ENCODE results near the gene COL9A1.
"Not testable (repeated sequence)": the region's sequence is repeated elsewhere in the genome, so short reads cannot be mapped to it uniquely, and the experiment has no call there.

Gene COL9A1

DNA sequence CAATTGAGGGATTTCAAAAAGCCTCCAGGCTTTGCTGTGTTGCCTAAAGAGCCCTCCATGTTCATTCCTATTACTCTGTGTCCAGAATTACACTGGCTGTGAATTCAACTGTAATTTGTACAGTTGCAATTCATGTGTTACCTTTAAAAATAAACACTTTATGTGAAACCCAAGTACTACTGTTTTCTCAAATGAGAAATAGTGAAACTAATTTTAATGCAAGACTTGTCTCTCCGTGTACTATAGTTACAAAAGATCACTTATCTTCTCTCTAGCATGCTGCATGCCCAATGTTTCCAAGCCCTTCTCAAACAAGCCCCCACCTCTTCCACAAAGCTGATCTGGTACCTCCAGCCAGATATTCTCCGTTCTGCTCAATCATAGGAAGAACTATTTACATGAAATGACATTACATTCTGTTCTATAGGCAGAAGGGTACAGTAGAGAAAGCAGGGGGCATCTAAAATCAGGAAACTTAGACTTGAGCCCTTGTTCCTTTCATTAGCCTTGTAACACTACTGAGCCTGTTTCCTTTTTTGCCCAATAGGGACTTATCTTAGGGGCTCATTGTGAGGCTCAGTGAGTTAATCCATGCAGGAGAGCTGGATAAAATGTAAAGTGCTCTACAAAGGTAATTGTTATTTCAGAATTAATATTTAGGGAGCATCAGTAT, 12.3 kb upstream of the COL9A1 start:
- peaks cover 0 to 2% of the 10 kb centered on the region in 2 donors for H3K4me1 ChIP-seq (ENCODE audit: control insufficient read depth in 1 of 2, insufficient read depth in 2 of 2, low read length in 2 of 2)
- H3K27ac ChIP-seq (ENCODE audit: low read length) = no peak overlapping the region
- H3K36me3 ChIP-seq (ENCODE audit: control insufficient read depth in 1 of 2, insufficient read depth in 2 of 2, low read length in 2 of 2) = no peaks in the 10 kb centered on the region
- no peaks in the 10 kb centered on the region for H3K9me3 ChIP-seq (ENCODE audit: control insufficient read depth in 1 of 2, low read length in 2 of 2)
- H3K27me3 ChIP-seq (ENCODE audit: low read depth, low read length) = no peaks in the 10 kb centered on the region
- H3K4me3 ChIP-seq (ENCODE audit: low read depth in 1 of 2, low read length in 2 of 2) = no peak overlapping the region

DNA sequence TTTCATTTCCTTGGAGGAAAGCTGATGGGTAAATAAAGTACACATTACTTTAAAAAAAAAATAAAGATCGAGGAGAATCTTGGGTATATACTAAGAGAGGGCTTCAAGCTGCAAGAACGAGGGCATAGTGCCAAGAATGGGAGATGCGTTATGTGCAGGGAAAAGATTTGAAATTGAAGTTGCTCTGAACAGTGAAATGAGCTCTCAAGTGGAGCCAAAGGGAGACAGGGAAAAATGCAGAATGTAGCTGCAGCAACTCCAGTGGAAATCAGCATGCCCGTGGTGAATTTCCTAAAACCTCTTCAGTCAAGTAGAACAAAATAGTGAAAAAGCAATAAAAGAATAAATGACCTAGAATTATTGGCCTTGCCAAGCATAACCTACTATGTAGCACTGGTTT, 11.4 kb upstream of the COL9A1 start:
- Histone ChIP-seq H3K4me1 (ENCODE audit: control insufficient read depth in 1 of 2, insufficient read depth in 2 of 2, low read length in 2 of 2) (peaks cover 0 to 3% of the 10 kb centered on the region in 2 donors), H3K27ac (ENCODE audit: low read length) (no peak overlapping the region), H3K9me3 (ENCODE audit: control insufficient read depth in 1 of 2, low read length in 2 of 2) (no peaks in the 10 kb centered on the region), H3K27me3 (ENCODE audit: low read depth, low read length) (no peaks in the 10 kb centered on the region), H3K36me3 (ENCODE audit: control insufficient read depth in 1 of 2, insufficient read depth in 2 of 2, low read length in 2 of 2) (no peaks in the 10 kb centered on the region), H3K4me3 (ENCODE audit: low read depth in 1 of 2, low read length in 2 of 2) (no peak overlapping the region)

DNA sequence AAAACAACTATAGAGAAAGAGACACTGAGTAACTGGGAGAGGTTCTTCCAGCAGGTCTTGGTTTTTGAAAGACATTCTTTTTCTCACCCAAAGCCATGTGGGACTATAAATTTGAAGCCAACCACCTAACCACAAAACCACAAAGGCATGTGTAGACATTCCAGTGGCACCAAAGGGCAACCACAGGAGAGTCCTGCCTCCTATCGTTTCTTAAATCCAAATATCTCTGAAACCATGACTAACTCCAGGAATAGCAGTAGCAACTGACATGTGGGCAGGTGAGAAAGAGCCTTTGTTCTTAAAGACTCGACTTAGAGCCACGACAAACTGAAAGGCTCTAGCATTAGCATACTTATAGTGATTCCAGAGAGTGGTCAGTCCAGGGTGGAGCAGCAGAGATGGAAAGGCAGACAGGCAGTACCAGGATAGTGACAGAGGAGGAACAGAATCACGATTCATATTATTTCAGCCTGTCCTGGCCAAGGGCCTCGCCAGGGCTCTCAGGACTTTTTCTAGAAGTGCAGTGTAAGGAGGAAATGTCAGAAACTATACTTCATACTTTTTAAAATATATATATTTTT, 9.4 kb upstream of the COL9A1 start:
- no peaks in the 10 kb centered on the region for H3K27me3 ChIP-seq (ENCODE audit: low read depth, low read length)
- H3K27ac ChIP-seq (ENCODE audit: low read length) = no peak overlapping the region
- no peaks in the 10 kb centered on the region for H3K9me3 ChIP-seq (ENCODE audit: control insufficient read depth in 1 of 2, low read length in 2 of 2)
- H3K4me3 ChIP-seq (ENCODE audit: low read depth in 1 of 2, low read length in 2 of 2) = no peak overlapping the region
- H3K36me3 ChIP-seq (ENCODE audit: control insufficient read depth in 1 of 2, insufficient read depth in 2 of 2, low read length in 2 of 2) = no peaks in the 10 kb centered on the region
- H3K4me1 ChIP-seq (ENCODE audit: control insufficient read depth in 1 of 2, insufficient read depth in 2 of 2, low read length in 2 of 2) = peaks cover 0 to 3% of the 10 kb centered on the region in 2 donors

DNA sequence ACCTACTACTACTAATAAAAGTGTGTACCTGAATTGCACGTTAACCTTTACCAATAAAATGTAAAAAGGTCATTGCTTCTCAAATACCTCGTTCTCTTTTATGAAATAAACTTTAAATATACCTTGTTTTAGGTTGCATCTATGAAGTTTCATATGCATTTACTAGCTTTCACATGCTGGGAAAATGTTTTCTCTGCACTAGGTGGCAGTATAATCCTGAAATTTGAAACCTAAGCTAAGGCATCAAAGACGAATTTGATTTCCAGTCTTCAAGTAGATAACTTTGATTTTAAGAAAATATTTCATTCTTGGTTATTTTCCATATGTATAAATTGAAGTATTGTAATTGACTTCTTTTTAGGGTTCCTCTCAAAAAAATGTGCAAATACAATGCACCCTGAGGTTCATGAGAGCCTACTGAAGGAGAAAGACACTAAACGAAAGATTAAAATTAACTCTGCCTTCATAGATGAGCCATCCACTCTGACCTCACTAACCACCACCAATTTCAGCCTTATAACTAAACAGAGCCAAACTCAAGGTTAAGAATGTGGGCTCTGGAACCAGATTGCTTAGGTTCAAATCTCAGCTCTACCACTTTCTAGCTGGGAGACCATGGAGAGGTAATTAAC, 7.3 kb upstream of the COL9A1 start:
- peaks cover 0 to 3% of the 10 kb centered on the region in 2 donors for H3K4me1 ChIP-seq (ENCODE audit: control insufficient read depth in 1 of 2, insufficient read depth in 2 of 2, low read length in 2 of 2)
- H3K9me3 ChIP-seq (ENCODE audit: control insufficient read depth in 1 of 2, low read length in 2 of 2) = no peaks in the 10 kb centered on the region
- H3K36me3 ChIP-seq (ENCODE audit: control insufficient read depth in 1 of 2, insufficient read depth in 2 of 2, low read length in 2 of 2) = no peaks in the 10 kb centered on the region
- H3K27me3 ChIP-seq (ENCODE audit: low read depth, low read length) = no peaks in the 10 kb centered on the region
- no peak overlapping the region for H3K4me3 ChIP-seq (ENCODE audit: low read depth in 1 of 2, low read length in 2 of 2)
- H3K27ac ChIP-seq (ENCODE audit: low read length) = no peak overlapping the region

DNA sequence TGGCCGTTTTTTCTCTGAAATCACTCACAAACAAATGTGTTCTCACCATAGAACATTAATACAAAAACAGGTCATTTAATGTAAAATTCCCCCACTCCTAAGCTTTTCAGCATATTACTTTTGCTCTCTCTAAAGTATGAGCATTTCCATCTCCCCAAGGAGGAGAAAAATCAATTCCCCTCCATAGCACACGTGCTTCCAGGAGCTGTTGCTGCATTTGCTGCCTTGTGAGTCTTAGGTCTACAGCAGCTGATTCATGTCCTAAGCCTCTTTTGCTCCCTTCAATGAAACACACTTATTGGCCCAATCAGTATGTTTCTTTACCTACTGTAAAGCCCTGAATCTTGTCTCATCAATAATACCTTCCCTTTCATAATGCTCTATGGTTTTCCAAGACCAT, 6.4 kb upstream of the COL9A1 start:
- no peaks in the 10 kb centered on the region for H3K36me3 ChIP-seq (ENCODE audit: control insufficient read depth in 1 of 2, insufficient read depth in 2 of 2, low read length in 2 of 2)
- H3K4me3 ChIP-seq (ENCODE audit: low read depth in 1 of 2, low read length in 2 of 2) = no peak overlapping the region
- no peak overlapping the region for H3K27ac ChIP-seq (ENCODE audit: low read length)
- H3K27me3 ChIP-seq (ENCODE audit: low read depth, low read length) = no peaks in the 10 kb centered on the region
- H3K4me1 ChIP-seq (ENCODE audit: control insufficient read depth in 1 of 2, insufficient read depth in 2 of 2, low read length in 2 of 2) = peaks cover 0 to 3% of the 10 kb centered on the region in 2 donors
- H3K9me3 ChIP-seq (ENCODE audit: control insufficient read depth in 1 of 2, low read length in 2 of 2) = no peaks in the 10 kb centered on the region

DNA sequence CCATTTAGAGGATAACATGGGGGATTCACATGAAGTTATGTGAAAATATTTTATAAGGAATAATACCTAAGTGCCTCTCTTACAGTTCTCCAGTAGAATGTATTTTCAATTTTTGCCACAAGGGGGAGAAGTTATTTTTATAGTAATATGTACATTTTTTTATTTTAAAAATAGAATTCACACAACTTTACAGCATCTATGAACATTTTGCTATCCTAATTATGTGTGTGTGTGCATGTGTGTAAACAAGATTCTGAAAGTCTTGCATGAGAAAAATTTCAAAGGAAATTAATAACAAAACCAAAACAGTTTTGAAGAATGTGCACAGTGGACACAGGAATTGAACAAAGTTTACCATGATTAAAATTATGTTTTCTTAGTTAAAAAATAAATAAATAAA, 5.3 kb upstream of the COL9A1 start:
- not testable (repeated sequence) for H3K27me3 ChIP-seq (ENCODE audit: low read depth, low read length); H3K9me3 ChIP-seq (ENCODE audit: control insufficient read depth in 1 of 2, low read length in 2 of 2); H3K4me1 ChIP-seq (ENCODE audit: control insufficient read depth in 1 of 2, insufficient read depth in 2 of 2, low read length in 2 of 2); H3K4me3 ChIP-seq (ENCODE audit: low read depth in 1 of 2, low read length in 2 of 2); H3K27ac ChIP-seq (ENCODE audit: low read length); H3K36me3 ChIP-seq (ENCODE audit: control insufficient read depth in 1 of 2, insufficient read depth in 2 of 2, low read length in 2 of 2)

DNA sequence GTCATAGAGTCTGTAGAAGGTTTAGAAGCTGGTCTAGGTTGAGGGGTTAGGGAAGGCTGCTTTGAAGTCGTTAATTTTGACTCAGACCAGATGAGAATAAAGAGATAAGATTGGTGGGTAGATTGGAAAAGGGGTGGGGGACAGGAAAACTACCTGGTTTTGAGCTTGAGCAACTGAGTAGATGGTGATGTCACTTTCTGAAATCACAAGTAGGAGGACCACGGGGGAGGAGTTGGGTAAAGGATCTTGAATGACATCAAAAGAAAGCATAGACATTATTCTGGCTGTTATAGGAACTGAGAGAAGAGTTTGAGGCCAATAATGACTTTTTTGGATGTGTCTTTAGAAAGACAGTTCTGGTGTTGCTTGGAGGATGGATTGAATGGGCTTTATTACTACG, 4.1 kb upstream of the COL9A1 start:
- Histone ChIP-seq H3K36me3 (ENCODE audit: control insufficient read depth in 1 of 2, insufficient read depth in 2 of 2, low read length in 2 of 2) (no peaks in the 10 kb centered on the region), H3K9me3 (ENCODE audit: control insufficient read depth in 1 of 2, low read length in 2 of 2) (no peaks in the 10 kb centered on the region), H3K4me3 (ENCODE audit: low read depth in 1 of 2, low read length in 2 of 2) (no peak overlapping the region), H3K27ac (ENCODE audit: low read length) (no peak overlapping the region), H3K4me1 (ENCODE audit: control insufficient read depth in 1 of 2, insufficient read depth in 2 of 2, low read length in 2 of 2) (peaks cover 0 to 3% of the 10 kb centered on the region in 2 donors), H3K27me3 (ENCODE audit: low read depth, low read length) (no peaks in the 10 kb centered on the region)

DNA sequence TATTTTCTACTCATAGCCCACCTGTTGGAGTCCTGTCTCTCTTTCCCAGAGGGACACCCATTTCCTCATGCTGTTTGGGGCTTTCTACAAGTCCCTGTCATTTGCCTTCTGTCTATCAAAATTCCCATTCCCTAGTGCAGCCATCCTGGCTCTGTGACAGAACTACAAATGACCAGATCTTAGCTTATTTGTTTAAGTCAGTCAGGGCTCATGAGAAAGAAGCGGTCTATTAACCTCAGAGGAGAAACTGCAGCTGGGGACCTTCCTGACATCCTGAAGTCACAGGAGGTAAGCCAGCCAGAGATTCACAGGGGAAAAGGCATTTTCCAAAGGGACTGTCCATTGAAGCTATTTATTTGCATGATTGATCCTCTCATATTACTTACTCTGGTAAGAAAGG, 1.7 kb upstream of the COL9A1 start:
- no peaks in the 10 kb centered on the region for H3K36me3 ChIP-seq (ENCODE audit: control insufficient read depth in 1 of 2, insufficient read depth in 2 of 2, low read length in 2 of 2)
- H3K4me1 ChIP-seq (ENCODE audit: control insufficient read depth in 1 of 2, insufficient read depth in 2 of 2, low read length in 2 of 2) = no peaks in the 10 kb centered on the region
- H3K9me3 ChIP-seq (ENCODE audit: control insufficient read depth in 1 of 2, low read length in 2 of 2) = no peaks in the 10 kb centered on the region
- H3K27me3 ChIP-seq (ENCODE audit: low read depth, low read length) = no peaks in the 10 kb centered on the region
- H3K4me3 ChIP-seq (ENCODE audit: low read depth in 1 of 2, low read length in 2 of 2) = no peak overlapping the region
- no peak overlapping the region for H3K27ac ChIP-seq (ENCODE audit: low read length)

DNA sequence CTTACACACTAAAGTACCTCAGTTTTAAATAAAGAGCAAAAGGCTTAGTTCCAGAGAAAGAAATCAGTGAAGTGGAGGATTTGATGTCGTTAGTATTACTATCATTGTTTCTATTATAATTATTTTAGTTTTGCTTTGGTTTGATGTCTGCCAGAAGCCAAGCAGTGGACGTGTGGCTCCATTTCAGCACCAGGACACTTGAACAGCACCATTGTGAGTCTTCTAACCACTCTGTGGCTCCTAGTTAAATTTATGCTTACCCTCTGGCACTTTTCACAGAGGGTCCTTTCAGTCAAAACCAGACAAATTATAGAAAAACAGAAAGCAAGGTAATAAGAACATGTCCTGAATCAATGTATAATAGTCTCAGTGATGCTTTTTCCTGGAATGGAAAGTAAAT, 3.4 kb downstream of the COL9A1 start:
- no peak overlapping the region for H3K27ac ChIP-seq (ENCODE audit: low read length)
- no peaks in the 10 kb centered on the region for H3K9me3 ChIP-seq (ENCODE audit: control insufficient read depth in 1 of 2, low read length in 2 of 2)
- no peaks in the 10 kb centered on the region for H3K27me3 ChIP-seq (ENCODE audit: low read depth, low read length)
- H3K4me3 ChIP-seq (ENCODE audit: low read depth in 1 of 2, low read length in 2 of 2) = no peak overlapping the region
- H3K4me1 ChIP-seq (ENCODE audit: control insufficient read depth in 1 of 2, insufficient read depth in 2 of 2, low read length in 2 of 2) = no peaks in the 10 kb centered on the region
- no peaks in the 10 kb centered on the region for H3K36me3 ChIP-seq (ENCODE audit: control insufficient read depth in 1 of 2, insufficient read depth in 2 of 2, low read length in 2 of 2)

DNA sequence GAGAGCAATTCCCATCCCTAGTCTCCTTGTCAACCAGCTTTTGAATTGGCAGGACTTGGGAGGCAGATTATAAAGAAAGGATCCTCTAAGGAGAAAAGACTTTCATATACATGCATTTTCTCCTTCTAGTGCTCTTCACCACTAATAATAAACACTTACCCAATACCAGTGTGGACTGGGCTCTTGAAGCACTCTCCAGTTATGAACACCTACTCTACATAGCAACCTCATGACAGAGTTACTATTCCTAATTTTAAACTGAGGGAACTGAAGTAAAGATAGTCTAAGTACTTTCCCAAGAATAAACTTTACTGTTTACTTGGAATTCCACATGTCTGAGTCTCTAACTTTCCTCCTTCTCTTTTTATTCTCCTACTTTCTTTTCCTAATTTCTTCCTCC, 4.8 kb downstream of the COL9A1 start:
- Histone ChIP-seq H3K27me3 (ENCODE audit: low read depth, low read length) (no peaks in the 10 kb centered on the region), H3K27ac (ENCODE audit: low read length) (no peak overlapping the region), H3K4me3 (ENCODE audit: low read depth in 1 of 2, low read length in 2 of 2) (no peak overlapping the region), H3K36me3 (ENCODE audit: control insufficient read depth in 1 of 2, insufficient read depth in 2 of 2, low read length in 2 of 2) (no peaks in the 10 kb centered on the region), H3K4me1 (ENCODE audit: control insufficient read depth in 1 of 2, insufficient read depth in 2 of 2, low read length in 2 of 2) (no peaks in the 10 kb centered on the region), H3K9me3 (ENCODE audit: control insufficient read depth in 1 of 2, low read length in 2 of 2) (no peaks in the 10 kb centered on the region)

DNA sequence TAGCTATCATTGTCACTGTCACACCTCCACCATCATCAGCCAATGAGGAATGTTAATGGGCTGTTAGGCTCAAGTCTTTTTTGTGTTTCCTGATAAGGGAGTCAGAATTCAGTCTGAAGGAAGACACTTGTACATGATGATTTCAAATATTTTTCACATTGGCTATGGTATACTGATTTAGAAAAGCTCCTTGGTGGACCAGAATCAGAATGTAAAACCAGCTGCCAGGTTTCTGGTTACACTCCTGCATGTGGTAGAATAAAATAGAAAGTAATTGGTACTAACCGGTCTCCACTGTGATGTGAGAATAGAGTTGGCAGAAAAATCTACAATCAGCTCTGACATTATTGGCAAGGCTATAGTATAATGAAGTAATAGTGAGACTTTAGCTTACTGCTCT, 10.7 kb downstream of the COL9A1 start:
- Histone ChIP-seq H3K36me3 (ENCODE audit: control insufficient read depth in 1 of 2, insufficient read depth in 2 of 2, low read length in 2 of 2) (no peaks in the 10 kb centered on the region), H3K4me1 (ENCODE audit: control insufficient read depth in 1 of 2, insufficient read depth in 2 of 2, low read length in 2 of 2) (no peaks in the 10 kb centered on the region), H3K9me3 (ENCODE audit: control insufficient read depth in 1 of 2, low read length in 2 of 2) (no peaks in the 10 kb centered on the region), H3K4me3 (ENCODE audit: low read depth in 1 of 2, low read length in 2 of 2) (no peak overlapping the region), H3K27me3 (ENCODE audit: low read depth, low read length) (no peaks in the 10 kb centered on the region), H3K27ac (ENCODE audit: low read length) (no peak overlapping the region)

DNA sequence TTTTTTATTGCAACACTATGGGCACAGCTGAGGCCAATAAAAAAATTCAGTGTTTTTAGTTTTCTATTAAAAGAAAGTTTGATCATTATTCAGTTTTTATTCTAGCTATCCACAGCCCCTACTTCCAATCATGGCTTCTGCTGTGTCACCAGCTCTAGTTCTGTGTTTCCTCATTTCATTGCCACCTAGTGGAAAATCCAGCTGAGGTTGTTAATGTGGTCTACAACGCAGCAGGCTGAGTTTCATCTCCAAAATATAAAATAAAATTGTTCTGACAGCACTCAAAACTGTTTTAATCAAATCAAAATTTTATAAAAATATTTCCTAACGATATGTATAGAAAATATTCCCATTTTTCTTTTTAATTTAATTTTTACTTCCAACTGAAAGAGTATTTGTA, 13.6 kb downstream of the COL9A1 start:
- Histone ChIP-seq H3K27ac (ENCODE audit: low read length) (no peak overlapping the region), H3K4me3 (ENCODE audit: low read depth in 1 of 2, low read length in 2 of 2) (no peak overlapping the region), H3K4me1 (ENCODE audit: control insufficient read depth in 1 of 2, insufficient read depth in 2 of 2, low read length in 2 of 2) (no peaks in the 10 kb centered on the region), H3K27me3 (ENCODE audit: low read depth, low read length) (no peaks in the 10 kb centered on the region), H3K36me3 (ENCODE audit: control insufficient read depth in 1 of 2, insufficient read depth in 2 of 2, low read length in 2 of 2) (no peaks in the 10 kb centered on the region), H3K9me3 (ENCODE audit: control insufficient read depth in 1 of 2, low read length in 2 of 2) (no peaks in the 10 kb centered on the region)
